ENCODE results near the gene GPER1. TPM values are rescaled to one million over a fixed set of nuclear protein-coding genes. Genes with fewer than 3 reads are reported as not detected.
A peak's percentile ranks its signal among the peaks of the same experiment; 100 is the strongest.

GPER1 gene
- total RNA-seq, 1 donor from 2014 or later: 2.7 TPM

- peak; percentile 3 for ATAC-seq (ENCODE audit: low read depth)
- POLR2A ChIA-PET: interaction anchor here (0.5 to 2.0 kb wide), 12 partner anchors 17 to 213 kb away, joined by 3 to 18 read pairs (median 4); partner anchors contain the start of genes COX19, GPR146 and ZFAND2A
- peak overlapping the region; percentile 65 for H3K27ac Mint-ChIP-seq
These were observed 1.9 kb upstream of the GPER1 start for GRCh38 chr7:1085910-1086421.

GRCh38 chr7:1086588-1087464, 1.1 kb upstream of the GPER1 start:
- Mint-ChIP-seq H3K9me3 (no peaks in the 10 kb centered on the region), H3K27ac (peak overlapping the region; percentile 70), H3K4me3 (peak overlapping the region; percentile 83), H3K4me1 (peaks cover 33% of the 10 kb centered on the region), H3K27me3 (no peaks in the 10 kb centered on the region), H3K36me3 (ENCODE audit: low read depth) (peaks cover 3% of the 10 kb centered on the region)
- ChIA-PET CTCF (interaction anchor here (0.7 to 3.2 kb wide), 16 partner anchors 10 to 110 kb away, joined by 3 to 20 read pairs (median 4); partner anchors contain the start of gene GPR146), POLR2A (interaction anchor here (0.5 to 2.0 kb wide), 11 partner anchors 16 to 214 kb away, joined by 3 to 18 read pairs (median 4); partner anchors contain the start of genes COX19, GPR146 and ZFAND2A)
- TF ChIP-seq, protein P1, sequence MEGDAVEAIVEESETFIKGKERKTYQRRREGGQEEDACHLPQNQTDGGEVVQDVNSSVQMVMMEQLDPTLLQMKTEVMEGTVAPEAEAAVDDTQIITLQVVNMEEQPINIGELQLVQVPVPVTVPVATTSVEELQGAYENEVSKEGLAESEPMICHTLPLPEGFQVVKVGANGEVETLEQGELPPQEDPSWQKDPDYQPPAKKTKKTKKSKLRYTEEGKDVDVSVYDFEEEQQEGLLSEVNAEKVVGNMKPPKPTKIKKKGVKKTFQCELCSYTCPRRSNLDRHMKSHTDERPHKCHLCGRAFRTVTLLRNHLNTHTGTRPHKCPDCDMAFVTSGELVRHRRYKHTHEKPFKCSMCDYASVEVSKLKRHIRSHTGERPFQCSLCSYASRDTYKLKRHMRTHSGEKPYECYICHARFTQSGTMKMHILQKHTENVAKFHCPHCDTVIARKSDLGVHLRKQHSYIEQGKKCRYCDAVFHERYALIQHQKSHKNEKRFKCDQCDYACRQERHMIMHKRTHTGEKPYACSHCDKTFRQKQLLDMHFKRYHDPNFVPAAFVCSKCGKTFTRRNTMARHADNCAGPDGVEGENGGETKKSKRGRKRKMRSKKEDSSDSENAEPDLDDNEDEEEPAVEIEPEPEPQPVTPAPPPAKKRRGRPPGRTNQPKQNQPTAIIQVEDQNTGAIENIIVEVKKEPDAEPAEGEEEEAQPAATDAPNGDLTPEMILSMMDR (IDR thresholded peaks at IDR 0.05): peak; percentile 95
- peak; percentile 77 for DNase-seq
- peak; percentile 91 for ATAC-seq (ENCODE audit: low read depth)
- intact Hi-C loops (cut with micrococcal nuclease): loop anchor here (1.0 to 5.0 kb wide), 7 partner anchors 16 to 95 kb away; a partner anchor contains a TSS

More at GRCh38 chr7:1085910-1086421, 1.9 kb upstream of the GPER1 start:
- Mint-ChIP-seq H3K9me3 (no peaks in the 10 kb centered on the region), H3K36me3 (ENCODE audit: low read depth) (no peaks in the 10 kb centered on the region), H3K27me3 (no peaks in the 10 kb centered on the region), H3K4me3 (peak overlapping the region; percentile 24), H3K4me1 (peaks cover 33% of the 10 kb centered on the region)
- no peak for DNase-seq
- CTCF ChIA-PET: interaction anchor here (0.7 to 3.2 kb wide), 15 partner anchors 10 to 109 kb away, joined by 3 to 20 read pairs (median 5); partner anchors contain the start of gene GPR146
- intact Hi-C loops (cut with micrococcal nuclease): loop anchor here (1.0 to 5.0 kb wide), 5 partner anchors 17 to 94 kb away; a partner anchor contains a TSS
- TF ChIP-seq, protein P1 (IDR thresholded peaks at IDR 0.05): no peak

GRCh38 chr7:1087465-1087814, 473 bp upstream of the GPER1 start:
- Mint-ChIP-seq H3K4me1 (peaks cover 33% of the 10 kb centered on the region), H3K9me3 (no peaks in the 10 kb centered on the region), H3K36me3 (ENCODE audit: low read depth) (peaks cover 7% of the 10 kb centered on the region), H3K4me3 (peak overlapping the region; percentile 83), H3K27me3 (no peaks in the 10 kb centered on the region), H3K27ac (peak overlapping the region; percentile 70)
- intact Hi-C loops (cut with micrococcal nuclease): loop anchor here (1.0 to 5.0 kb wide), 4 partner anchors 25 to 95 kb away; no protein-coding TSS in a partner anchor
- DNase-seq: no peak
- ChIA-PET CTCF (interaction anchor here (1.6 to 3.2 kb wide), 2 partner anchors 12 to 17 kb away, joined by 3 to 8 read pairs; no protein-coding TSS in a partner anchor), POLR2A (interaction anchor here (1.0 kb wide), 1 partner anchor 73 kb away, joined by 3 read pairs; the partner anchor contains the start of gene ZFAND2A)
- ATAC-seq (ENCODE audit: low read depth): no peak
- TF ChIP-seq, protein P1 (IDR thresholded peaks at IDR 0.05): no peak

- CTCF ChIA-PET: no interaction called here
These were observed 2.3 kb downstream of the GPER1 start for GRCh38 chr7:1090236-1090635.

More at GRCh38 chr7:1090236-1090635, 2.3 kb downstream of the GPER1 start:
- POLR2A ChIA-PET: no interaction called here
- Mint-ChIP-seq H3K27ac (no peak overlapping the region), H3K9me3 (no peaks in the 10 kb centered on the region), H3K27me3 (no peaks in the 10 kb centered on the region), H3K36me3 (ENCODE audit: low read depth) (peaks cover 10% of the 10 kb centered on the region), H3K4me1 (peaks cover 25% of the 10 kb centered on the region), H3K4me3 (no peak overlapping the region)
- TF ChIP-seq, protein P1 (IDR thresholded peaks at IDR 0.05): no peak
- intact Hi-C loops (cut with micrococcal nuclease): no loop called here
- ATAC-seq (ENCODE audit: low read depth) (no peak), DNase-seq (no peak)

Data from activated B cell treated with CpG ODN at 0.5 μM for 24 hours (primary cell).